Fibroblast of lung (primary cell): ENCODE data around the gene NAT14.

ENCODE experiments used
- CTCF ChIP-seq, 2 donors: IDR thresholded peaks in 1 of 2; conservative IDR thresholded peaks in 1 of 2; 1 replicate in 1 of 2; 2 replicates in 1 of 2; pipeline ENCODE4 v1.5.1; 2011 to 2012; ENCODE audit warnings: low read length in 2 of 2, control low read depth in 1 of 2, inconsistent platforms in 1 of 2, low read depth in 1 of 2, mild to moderate bottlenecking in 1 of 2
- EZH2 ChIP-seq: IDR thresholded peaks from 2 replicates; pipeline ENCODE4 v1.5.1; 2012; ENCODE audit warnings: low read length, control low read depth, mild to moderate bottlenecking; ENCODE audit errors: missing control alignments

- TF ChIP-seq CTCF (conservative IDR thresholded peaks at IDR 0.05 in 1 of 2, IDR thresholded peaks at IDR 0.05 in 1 of 2; ENCODE audit: low read depth in 1 of 2, low read length in 2 of 2) (peak; percentile 92 to 95), EZH2 (no peak)
These were observed 18.7 kb downstream of the NAT14 start for GRCh38 chr19:55503502-55504251.
